ENCODE data around the gene ACSBG1. TPM values are rescaled to one million over a fixed set of nuclear protein-coding genes. Genes with fewer than 3 reads are reported as not detected.

Gene ACSBG1
- total RNA-seq, 1 donor from 2014 or later: 1.8 TPM

GRCh38 chr15:78274994-78275393, 40.6 kb upstream of the ACSBG1 start:
- H3K4me1 ChIP-seq: peaks cover 5% of the 10 kb centered on the region
- no peaks in the 10 kb centered on the region for H3K9me3 ChIP-seq
- TF ChIP-seq, protein P1, sequence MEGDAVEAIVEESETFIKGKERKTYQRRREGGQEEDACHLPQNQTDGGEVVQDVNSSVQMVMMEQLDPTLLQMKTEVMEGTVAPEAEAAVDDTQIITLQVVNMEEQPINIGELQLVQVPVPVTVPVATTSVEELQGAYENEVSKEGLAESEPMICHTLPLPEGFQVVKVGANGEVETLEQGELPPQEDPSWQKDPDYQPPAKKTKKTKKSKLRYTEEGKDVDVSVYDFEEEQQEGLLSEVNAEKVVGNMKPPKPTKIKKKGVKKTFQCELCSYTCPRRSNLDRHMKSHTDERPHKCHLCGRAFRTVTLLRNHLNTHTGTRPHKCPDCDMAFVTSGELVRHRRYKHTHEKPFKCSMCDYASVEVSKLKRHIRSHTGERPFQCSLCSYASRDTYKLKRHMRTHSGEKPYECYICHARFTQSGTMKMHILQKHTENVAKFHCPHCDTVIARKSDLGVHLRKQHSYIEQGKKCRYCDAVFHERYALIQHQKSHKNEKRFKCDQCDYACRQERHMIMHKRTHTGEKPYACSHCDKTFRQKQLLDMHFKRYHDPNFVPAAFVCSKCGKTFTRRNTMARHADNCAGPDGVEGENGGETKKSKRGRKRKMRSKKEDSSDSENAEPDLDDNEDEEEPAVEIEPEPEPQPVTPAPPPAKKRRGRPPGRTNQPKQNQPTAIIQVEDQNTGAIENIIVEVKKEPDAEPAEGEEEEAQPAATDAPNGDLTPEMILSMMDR (IDR thresholded peaks at IDR 0.05): no peak
- no peak overlapping the region for H3K4me3 ChIP-seq
- H3K27me3 ChIP-seq (ENCODE audit: low read depth): no peaks in the 10 kb centered on the region
- intact Hi-C loops (cut with DNase I): no loop called here
- ATAC-seq (no peak), DNase-seq (no peak)
- H3K27ac ChIP-seq: no peak overlapping the region
- peaks cover 29% of the 10 kb centered on the region for H3K36me3 ChIP-seq

DNA sequence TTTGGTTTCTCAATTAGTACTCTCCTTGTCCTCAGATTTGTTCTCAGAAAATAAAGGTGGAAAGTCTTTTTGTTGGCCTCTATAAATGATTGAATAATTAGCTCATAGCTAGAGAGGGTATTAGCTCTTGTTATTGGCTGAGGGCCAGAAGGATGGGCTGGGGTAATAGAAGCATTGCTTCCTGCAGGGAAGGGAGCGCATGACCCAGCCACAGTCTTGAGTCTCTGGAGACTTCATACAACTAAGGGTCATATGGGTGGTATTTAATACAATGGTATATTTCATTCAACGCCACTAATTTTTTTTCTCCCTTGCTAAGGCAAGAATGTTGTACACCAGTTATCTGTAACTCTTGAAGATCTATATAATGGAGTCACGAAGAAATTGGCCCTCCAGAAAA, 38.4 kb upstream of the ACSBG1 start:
- TF ChIP-seq, protein P1 (IDR thresholded peaks at IDR 0.05): no peak
- Histone ChIP-seq H3K4me3 (no peak overlapping the region), H3K27me3 (ENCODE audit: low read depth) (no peaks in the 10 kb centered on the region), H3K9me3 (no peaks in the 10 kb centered on the region), H3K4me1 (peaks cover 4% of the 10 kb centered on the region), H3K36me3 (peaks cover 16% of the 10 kb centered on the region), H3K27ac (no peak overlapping the region)
- no peak for DNase-seq
- ATAC-seq: no peak
- intact Hi-C loops (cut with DNase I): no loop called here

DNA sequence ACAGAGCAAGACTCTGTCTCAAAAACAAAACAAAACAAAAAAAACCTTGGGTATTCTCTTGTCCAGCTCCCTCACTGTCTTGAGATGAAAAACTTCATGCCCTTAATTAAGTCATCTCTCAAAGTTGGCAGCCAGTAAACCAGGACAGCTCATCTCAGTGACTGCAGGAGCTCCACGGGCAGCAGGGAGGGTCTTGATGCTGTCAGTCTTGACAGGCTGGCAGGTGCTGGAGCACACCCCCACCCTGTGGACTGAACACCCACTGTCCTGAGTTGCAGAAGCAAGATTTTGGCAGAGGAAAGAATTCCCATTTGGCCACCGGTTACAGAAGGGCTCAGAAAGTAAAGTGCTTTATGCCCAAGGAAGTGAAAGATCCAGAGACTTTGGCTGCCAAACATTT, 38.0 kb upstream of the ACSBG1 start:
- H3K27ac ChIP-seq: no peak overlapping the region
- peaks cover 13% of the 10 kb centered on the region for H3K36me3 ChIP-seq
- intact Hi-C loops (cut with DNase I): no loop called here
- H3K9me3 ChIP-seq: no peaks in the 10 kb centered on the region
- TF ChIP-seq, protein P1 (IDR thresholded peaks at IDR 0.05): no peak
- DNase-seq (no peak), ATAC-seq (no peak)
- H3K4me3 ChIP-seq: no peak overlapping the region
- H3K27me3 ChIP-seq (ENCODE audit: low read depth): no peaks in the 10 kb centered on the region
- no peaks in the 10 kb centered on the region for H3K4me1 ChIP-seq

GRCh38 chr15:78266806-78267205, 32.4 kb upstream of the ACSBG1 start:
- Histone ChIP-seq H3K4me1 (peaks cover 18% of the 10 kb centered on the region), H3K27me3 (ENCODE audit: low read depth) (no peaks in the 10 kb centered on the region), H3K36me3 (no peaks in the 10 kb centered on the region), H3K9me3 (no peaks in the 10 kb centered on the region), H3K27ac (no peak overlapping the region), H3K4me3 (no peak overlapping the region)
- TF ChIP-seq, protein P1 (IDR thresholded peaks at IDR 0.05): no peak
- ATAC-seq (no peak), DNase-seq (no peak)
- intact Hi-C loops (cut with DNase I): no loop called here

GRCh38 chr15:78266229-78266628, 31.9 kb upstream of the ACSBG1 start:
- H3K9me3 ChIP-seq: no peaks in the 10 kb centered on the region
- intact Hi-C loops (cut with DNase I): no loop called here
- DNase-seq (no peak), ATAC-seq (no peak)
- H3K27ac ChIP-seq: no peak overlapping the region
- TF ChIP-seq, protein P1 (IDR thresholded peaks at IDR 0.05): no peak
- H3K4me1 ChIP-seq: peaks cover 18% of the 10 kb centered on the region
- H3K36me3 ChIP-seq: no peaks in the 10 kb centered on the region
- H3K27me3 ChIP-seq (ENCODE audit: low read depth): no peaks in the 10 kb centered on the region
- H3K4me3 ChIP-seq: no peak overlapping the region

DNA sequence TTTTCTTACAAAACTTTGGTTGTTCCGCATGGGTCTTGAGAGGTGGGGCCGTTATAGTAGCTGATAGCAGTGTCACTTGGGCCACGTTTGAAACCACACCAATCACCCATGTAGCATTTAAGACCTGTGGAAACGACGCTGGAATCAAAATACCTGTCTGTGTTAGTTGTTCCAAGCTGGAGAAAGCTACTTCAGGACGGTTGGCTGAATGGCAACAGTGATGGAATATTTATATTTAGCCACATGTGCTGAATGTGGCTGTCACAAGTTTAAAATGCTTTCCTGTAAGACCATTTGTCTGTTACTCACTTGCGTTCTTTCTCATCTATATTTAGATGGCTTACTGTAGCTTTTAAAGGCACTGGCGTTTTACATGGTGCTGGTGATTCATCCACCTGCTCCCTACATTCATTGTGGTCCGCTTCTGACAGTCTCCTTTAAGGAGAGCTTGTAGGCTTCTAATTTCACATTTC, 31.4 kb upstream of the ACSBG1 start:
- Histone ChIP-seq H3K36me3 (no peaks in the 10 kb centered on the region), H3K4me1 (peaks cover 18% of the 10 kb centered on the region), H3K27me3 (ENCODE audit: low read depth) (no peaks in the 10 kb centered on the region), H3K4me3 (peak overlapping the region; percentile 74), H3K9me3 (no peaks in the 10 kb centered on the region), H3K27ac (no peak overlapping the region)
- no peak for ATAC-seq
- intact Hi-C loops (cut with DNase I): no loop called here
- DNase-seq: no peak
- TF ChIP-seq, protein P1 (IDR thresholded peaks at IDR 0.05): no peak
